NCI-H82 treated with DMSO at 0.1 percent for 48 hours (cell line): ENCODE data around the gene C1QA.
"Not testable (repeated sequence)": the region's sequence is repeated elsewhere in the genome, so short reads cannot be mapped to it uniquely, and the experiment has no call there.

Source experiments
- DNase-seq: peaks from one replicate; lab custom pipeline; 2025; ENCODE audit not compliant: unreplicated experiment; lab: John Stamatoyannopoulos, UW

The C1QA gene

GRCh38 chr1:22671999-22672398, 35.6 kb downstream of the C1QA start:
- DNase-seq, result no peak

- peak; percentile 72 for DNase-seq
Observed at GRCh38 chr1:22673486-22674409, 37.3 kb downstream of the C1QA start.

- no peak for DNase-seq
Observed at GRCh38 chr1:22674410-22674749, 38.0 kb downstream of the C1QA start.

GRCh38 chr1:22676151-22676550, 39.7 kb downstream of the C1QA start:
- not testable (repeated sequence) for DNase-seq

- peak; percentile 54 for DNase-seq
Observed at GRCh38 chr1:22676916-22677583, 40.6 kb downstream of the C1QA start.

- no peak for DNase-seq
Observed at GRCh38 chr1:22677931-22678896, 41.8 kb downstream of the C1QA start.

- no peak for DNase-seq
Observed at GRCh38 chr1:22680726-22681125, 44.3 kb downstream of the C1QA start.

- no peak for DNase-seq
Observed at GRCh38 chr1:22681556-22682276, 45.3 kb downstream of the C1QA start.

- no peak for DNase-seq
Observed at GRCh38 chr1:22683547-22683946, 47.1 kb downstream of the C1QA start.

- no peak for DNase-seq
Observed at GRCh38 chr1:22685591-22686059, 49.2 kb downstream of the C1QA start.

GRCh38 chr1:22687191-22687590, 50.8 kb downstream of the C1QA start:
- no peak for DNase-seq

GRCh38 chr1:22688466-22688865, 52.0 kb downstream of the C1QA start:
- DNase-seq, result no peak
